ENCODE measurements around the gene TECPR1. TPM values are rescaled to one million over a fixed set of nuclear protein-coding genes. Genes with fewer than 3 reads are reported as not detected.
A peak's percentile ranks its signal among the peaks of the same experiment; 100 is the strongest.

TECPR1 gene
- total RNA-seq, 1 donor from 2014 or later = 23.9 TPM

DNA sequence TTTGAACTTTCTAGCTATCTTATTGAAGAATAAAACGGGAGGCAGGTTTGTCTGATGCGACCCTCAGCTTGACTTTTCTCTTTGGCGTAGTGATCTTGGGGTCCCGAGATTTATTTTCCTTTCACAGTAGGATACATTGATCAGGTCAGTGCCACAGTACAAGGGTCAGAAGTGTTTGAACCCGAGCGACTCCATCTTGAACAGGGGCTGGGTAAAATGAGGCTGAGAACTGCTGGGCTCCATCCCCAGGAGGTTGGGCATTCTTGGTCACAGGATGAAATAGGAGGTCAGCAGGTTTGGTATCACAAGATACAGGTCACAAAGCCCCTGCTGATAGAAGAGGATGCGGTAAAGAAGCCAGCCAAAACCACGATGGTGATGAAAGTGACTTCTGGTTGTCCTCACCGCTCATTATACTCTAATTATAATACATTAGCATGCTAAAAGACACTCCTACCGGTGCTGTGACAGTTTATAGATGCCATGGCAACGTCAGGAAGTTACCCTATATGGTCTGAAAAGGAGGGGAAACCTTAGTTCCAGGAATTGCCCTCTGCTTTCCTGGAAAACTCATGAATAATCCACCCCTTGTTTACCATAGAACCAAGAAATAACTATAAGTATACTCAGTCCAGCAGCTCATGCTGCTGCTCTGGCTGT, 3.0 kb upstream of the TECPR1 start:
- peaks cover 2% of the 10 kb centered on the region for H3K27me3 Mint-ChIP-seq (ENCODE audit: low read depth, unreplicated experiment)
- H3K9me3 Mint-ChIP-seq (ENCODE audit: unreplicated experiment) = no peaks in the 10 kb centered on the region
- Histone ChIP-seq H3K79me2 (ENCODE audit: insufficient read depth, low read length) (peaks cover 37% of the 10 kb centered on the region), H3K4me2 (ENCODE audit: low read length) (no peak overlapping the region), H3K4me1 (ENCODE audit: insufficient read depth, low read length) (peaks cover 5% of the 10 kb centered on the region), H3K27ac (ENCODE audit: low read depth, low read length) (no peak overlapping the region), H3K9me3 (ENCODE audit: insufficient read depth, low read depth, low read length) (no peaks in the 10 kb centered on the region), H3K9ac (ENCODE audit: low read length) (no peak overlapping the region), H4K20me1 (ENCODE audit: insufficient read depth, low read length) (no peaks in the 10 kb centered on the region), H3K36me3 (ENCODE audit: insufficient read depth, low read length) (no peaks in the 10 kb centered on the region), H3K27me3 (ENCODE audit: insufficient read depth, low read length) (no peaks in the 10 kb centered on the region), H3K4me3 (ENCODE audit: insufficient read depth, low read depth, low read length) (no peak overlapping the region), H2AFZ (ENCODE audit: low read depth, low read length) (no peak overlapping the region)
- peak overlapping the region; percentile 26 for H3K27ac Mint-ChIP-seq (ENCODE audit: unreplicated experiment)
- FAIRE-seq = no peak
- no peak for DNase-seq (ENCODE audit: low read depth)
- H3K4me1 Mint-ChIP-seq (ENCODE audit: low read depth, unreplicated experiment) = peaks cover 12% of the 10 kb centered on the region
- no peak overlapping the region for H3K4me3 Mint-ChIP-seq (ENCODE audit: unreplicated experiment)
- no peak for TF ChIP-seq EZH2 (IDR thresholded peaks at IDR 0.05; ENCODE audit: insufficient read depth, low read length)
- TF ChIP-seq, protein P1, sequence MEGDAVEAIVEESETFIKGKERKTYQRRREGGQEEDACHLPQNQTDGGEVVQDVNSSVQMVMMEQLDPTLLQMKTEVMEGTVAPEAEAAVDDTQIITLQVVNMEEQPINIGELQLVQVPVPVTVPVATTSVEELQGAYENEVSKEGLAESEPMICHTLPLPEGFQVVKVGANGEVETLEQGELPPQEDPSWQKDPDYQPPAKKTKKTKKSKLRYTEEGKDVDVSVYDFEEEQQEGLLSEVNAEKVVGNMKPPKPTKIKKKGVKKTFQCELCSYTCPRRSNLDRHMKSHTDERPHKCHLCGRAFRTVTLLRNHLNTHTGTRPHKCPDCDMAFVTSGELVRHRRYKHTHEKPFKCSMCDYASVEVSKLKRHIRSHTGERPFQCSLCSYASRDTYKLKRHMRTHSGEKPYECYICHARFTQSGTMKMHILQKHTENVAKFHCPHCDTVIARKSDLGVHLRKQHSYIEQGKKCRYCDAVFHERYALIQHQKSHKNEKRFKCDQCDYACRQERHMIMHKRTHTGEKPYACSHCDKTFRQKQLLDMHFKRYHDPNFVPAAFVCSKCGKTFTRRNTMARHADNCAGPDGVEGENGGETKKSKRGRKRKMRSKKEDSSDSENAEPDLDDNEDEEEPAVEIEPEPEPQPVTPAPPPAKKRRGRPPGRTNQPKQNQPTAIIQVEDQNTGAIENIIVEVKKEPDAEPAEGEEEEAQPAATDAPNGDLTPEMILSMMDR (IDR thresholded peaks at IDR 0.05; ENCODE audit: insufficient read depth, low read depth, low read length) = no peak
- peaks cover 6% of the 10 kb centered on the region for H3K36me3 Mint-ChIP-seq (ENCODE audit: low read depth, unreplicated experiment)

DNA sequence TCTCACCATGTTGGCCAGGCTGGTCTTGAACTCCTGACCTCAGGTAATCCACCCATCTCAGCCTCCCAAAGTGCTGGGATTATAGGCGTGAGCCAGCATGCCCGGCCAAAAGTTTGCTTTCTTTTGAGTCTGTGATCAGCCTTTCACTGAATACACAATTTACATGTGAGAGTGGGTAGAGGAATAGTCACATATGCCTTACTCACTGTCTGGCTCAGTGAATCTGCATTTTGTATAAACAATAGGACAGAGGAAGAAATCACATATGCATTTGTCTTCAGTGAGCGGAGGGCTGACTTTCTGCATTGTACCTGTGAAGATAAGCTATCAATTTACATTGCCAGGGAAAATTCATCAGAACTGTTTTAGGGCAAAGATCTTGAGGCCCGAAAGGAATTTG, 2.5 kb upstream of the TECPR1 start:
- DNase-seq (ENCODE audit: low read depth) (no peak), FAIRE-seq (no peak)
- Mint-ChIP-seq H3K27me3 (ENCODE audit: low read depth, unreplicated experiment) (peaks cover 2% of the 10 kb centered on the region), H3K4me1 (ENCODE audit: low read depth, unreplicated experiment) (peaks cover 12% of the 10 kb centered on the region), H3K27ac (ENCODE audit: unreplicated experiment) (no peak overlapping the region), H3K4me3 (ENCODE audit: unreplicated experiment) (no peak overlapping the region), H3K9me3 (ENCODE audit: unreplicated experiment) (no peaks in the 10 kb centered on the region), H3K36me3 (ENCODE audit: low read depth, unreplicated experiment) (peaks cover 6% of the 10 kb centered on the region)
- Histone ChIP-seq H3K4me3 (ENCODE audit: insufficient read depth, low read depth, low read length) (no peak overlapping the region), H3K79me2 (ENCODE audit: insufficient read depth, low read length) (peaks cover 41% of the 10 kb centered on the region), H3K36me3 (ENCODE audit: insufficient read depth, low read length) (no peaks in the 10 kb centered on the region), H3K4me1 (ENCODE audit: insufficient read depth, low read length) (peaks cover 5% of the 10 kb centered on the region), H3K9me3 (ENCODE audit: insufficient read depth, low read depth, low read length) (no peaks in the 10 kb centered on the region), H4K20me1 (ENCODE audit: insufficient read depth, low read length) (no peaks in the 10 kb centered on the region), H3K27ac (ENCODE audit: low read depth, low read length) (no peak overlapping the region), H3K9ac (ENCODE audit: low read length) (no peak overlapping the region), H3K27me3 (ENCODE audit: insufficient read depth, low read length) (no peaks in the 10 kb centered on the region), H2AFZ (ENCODE audit: low read depth, low read length) (no peak overlapping the region), H3K4me2 (ENCODE audit: low read length) (no peak overlapping the region)
- TF ChIP-seq, protein P1 (IDR thresholded peaks at IDR 0.05; ENCODE audit: insufficient read depth, low read depth, low read length) = no peak
- no peak for TF ChIP-seq EZH2 (IDR thresholded peaks at IDR 0.05; ENCODE audit: insufficient read depth, low read length)

DNA sequence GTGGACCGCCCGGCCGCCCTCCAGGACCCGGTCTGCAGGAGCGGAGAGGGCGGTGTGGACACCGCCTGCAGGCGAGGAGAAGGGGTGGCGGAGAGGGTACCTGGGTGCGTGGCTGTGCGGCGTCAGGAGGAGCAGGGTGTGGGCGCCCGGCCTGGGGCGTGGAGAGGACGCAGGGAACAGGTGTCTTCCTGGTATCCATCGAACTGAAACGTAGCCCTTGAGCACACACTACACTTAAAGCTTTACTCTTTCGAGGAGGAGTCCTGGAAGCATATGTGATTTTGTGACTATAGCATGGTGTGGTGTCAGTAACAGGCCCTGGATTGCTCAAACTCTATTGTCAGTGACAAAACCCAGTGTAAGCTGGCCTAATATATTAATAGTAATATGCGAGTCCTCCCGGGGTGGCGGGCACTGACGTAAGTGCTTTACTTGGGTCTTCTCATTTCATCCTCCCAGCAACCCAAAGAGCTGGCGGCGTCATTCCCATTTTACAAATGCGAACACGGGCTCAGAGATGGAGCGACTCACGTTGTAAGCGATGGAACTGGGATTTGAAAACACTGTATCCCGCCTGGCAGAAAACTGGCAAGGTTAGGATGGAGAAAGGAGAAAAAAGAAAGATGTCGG, 508 bp upstream of the TECPR1 start:
- Histone ChIP-seq H3K9me3 (ENCODE audit: insufficient read depth, low read depth, low read length) (no peaks in the 10 kb centered on the region), H3K27ac (ENCODE audit: low read depth, low read length) (peak overlapping the region; percentile 25)

More for the DNA sequence above, 508 bp upstream of the TECPR1 start:
- peak overlapping the region; percentile 95 for H3K4me2 ChIP-seq (ENCODE audit: low read length)
- peak overlapping the region; percentile 79 for H3K4me3 ChIP-seq (ENCODE audit: insufficient read depth, low read depth, low read length)
- peaks cover 41% of the 10 kb centered on the region for H3K79me2 ChIP-seq (ENCODE audit: insufficient read depth, low read length)
- no peak for TF ChIP-seq EZH2 (IDR thresholded peaks at IDR 0.05; ENCODE audit: insufficient read depth, low read length)
- TF ChIP-seq, protein P1 (IDR thresholded peaks at IDR 0.05; ENCODE audit: insufficient read depth, low read depth, low read length) = no peak
- peak overlapping the region; percentile 88 for H3K9ac ChIP-seq (ENCODE audit: low read length)
- Mint-ChIP-seq H3K27me3 (ENCODE audit: low read depth, unreplicated experiment) (peaks cover 2% of the 10 kb centered on the region), H3K27ac (ENCODE audit: unreplicated experiment) (peak overlapping the region; percentile 53), H3K4me1 (ENCODE audit: low read depth, unreplicated experiment) (peaks cover 12% of the 10 kb centered on the region), H3K36me3 (ENCODE audit: low read depth, unreplicated experiment) (peaks cover 4% of the 10 kb centered on the region), H3K4me3 (ENCODE audit: unreplicated experiment) (peak overlapping the region; percentile 93), H3K9me3 (ENCODE audit: unreplicated experiment) (no peaks in the 10 kb centered on the region)
- no peak for DNase-seq (ENCODE audit: low read depth)
- no peaks in the 10 kb centered on the region for H3K36me3 ChIP-seq (ENCODE audit: insufficient read depth, low read length)
- FAIRE-seq = no peak
- H3K4me1 ChIP-seq (ENCODE audit: insufficient read depth, low read length) = peaks cover 5% of the 10 kb centered on the region
- peak overlapping the region; percentile 97 for H2AFZ ChIP-seq (ENCODE audit: low read depth, low read length)
- H3K27me3 ChIP-seq (ENCODE audit: insufficient read depth, low read length) = no peaks in the 10 kb centered on the region
- no peaks in the 10 kb centered on the region for H4K20me1 ChIP-seq (ENCODE audit: insufficient read depth, low read length)

Data from astrocyte (in vitro differentiated cells and primary cell).